Hypothalamus (tissue), 51 donors: Measurements from ENCODE around the gene TTC17.
"Not testable (repeated sequence)": the region's sequence is repeated elsewhere in the genome, so short reads cannot be mapped to it uniquely, and the experiment has no call there.

Experiments used
- DNase-seq, 51 donors: peaks; one replicate each; lab custom pipeline; 2025; lab: John Stamatoyannopoulos, UW

Gene TTC17

DNA sequence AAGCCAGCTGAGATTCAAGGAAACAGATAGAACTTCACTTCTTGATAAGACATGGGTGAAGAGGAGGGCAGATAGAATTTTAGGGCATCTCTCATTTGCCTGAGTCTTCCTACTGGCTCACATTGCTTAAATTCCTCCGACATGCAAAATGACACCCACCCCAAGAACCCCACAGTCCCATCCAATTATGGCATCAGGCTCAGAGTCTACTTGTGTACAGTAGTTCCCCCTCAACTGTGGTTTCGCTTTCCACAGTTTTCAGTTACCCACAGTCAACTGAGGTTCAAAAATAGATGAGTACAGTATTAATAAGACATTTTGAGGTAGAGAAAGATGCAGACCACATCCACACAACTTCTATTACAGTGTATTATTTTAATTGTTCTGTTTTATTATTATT is 99.8 kb downstream of the TTC17 start:
- no peak for DNase-seq

DNA sequence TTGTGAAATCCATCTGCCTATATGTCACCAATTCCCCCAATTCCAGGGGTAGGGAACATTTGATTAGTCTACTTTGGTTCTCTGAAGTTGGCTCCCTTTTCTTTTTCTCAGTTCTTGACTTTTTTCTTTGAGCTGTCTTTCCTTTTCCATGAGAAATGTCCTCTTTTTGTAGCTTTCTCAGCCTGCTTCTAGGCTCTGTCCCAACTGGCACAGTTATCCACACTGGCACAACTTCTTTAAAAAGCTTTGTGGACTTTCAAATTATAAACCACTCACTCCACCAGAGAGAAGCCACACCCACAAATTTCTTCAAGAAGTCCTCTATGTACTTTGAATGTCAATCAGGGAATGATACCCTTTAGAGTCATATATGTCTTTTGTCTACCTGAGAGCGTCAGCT is 100.5 kb downstream of the TTC17 start:
- peak in 8 of 51 donors; percentile 1 to 15 (median 6) for DNase-seq

DNA sequence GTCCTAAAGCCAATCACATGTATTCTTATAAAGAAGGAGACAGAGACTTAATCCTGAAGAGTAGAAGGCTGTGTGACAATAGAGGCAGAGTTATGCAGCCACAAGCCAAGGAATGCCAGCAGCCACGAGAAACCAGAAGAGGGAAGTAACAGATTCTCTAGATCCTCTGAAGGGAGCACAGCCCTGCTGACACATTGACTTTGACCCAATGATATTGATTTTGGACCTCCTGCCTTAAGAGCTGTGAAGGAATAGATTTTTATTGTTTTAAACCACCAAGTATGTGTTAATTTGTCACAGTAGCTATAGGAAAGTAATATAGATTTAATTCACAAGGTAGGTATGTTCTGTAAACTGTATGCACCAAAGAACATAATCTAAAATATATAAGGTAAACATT is 103.6 kb downstream of the TTC17 start:
- DNase-seq: no peak

DNA sequence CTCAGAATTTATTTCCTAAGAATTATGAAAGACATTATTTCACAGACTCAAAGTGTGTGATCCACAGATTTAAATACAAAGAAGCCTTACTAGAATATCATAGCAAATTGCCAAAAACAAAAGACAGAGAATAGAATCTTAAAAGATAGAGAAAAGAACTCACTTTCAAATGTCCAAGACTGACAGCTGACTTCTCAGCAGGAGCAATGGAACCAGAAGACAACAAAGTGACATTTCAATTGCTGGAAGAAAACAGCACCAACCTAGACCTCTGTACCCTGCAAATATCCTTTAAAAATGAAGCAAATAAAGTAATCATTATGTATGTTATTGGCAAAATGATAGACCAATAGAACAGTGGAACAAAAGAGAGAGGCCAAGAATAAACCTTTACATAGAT is 109.2 kb downstream of the TTC17 start:
- no peak for DNase-seq

DNA sequence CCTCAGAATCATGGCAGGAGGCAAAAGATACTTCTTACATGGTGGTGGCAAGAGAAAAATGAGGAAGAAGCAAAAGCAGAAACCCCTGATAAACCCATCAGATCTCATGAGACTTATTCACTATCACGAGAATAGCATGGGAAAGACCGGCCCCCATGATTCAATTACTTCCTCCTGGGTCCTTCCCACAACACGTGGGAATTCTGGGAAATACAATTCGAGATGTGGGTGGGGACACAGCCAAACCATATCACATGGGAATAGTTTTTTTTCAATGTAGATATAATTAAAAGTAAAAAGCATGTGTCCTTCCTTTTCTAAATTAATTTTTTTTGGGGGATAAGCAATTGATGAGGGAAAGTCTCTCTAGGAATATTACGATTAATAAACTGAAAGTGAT is 118.8 kb downstream of the TTC17 start:
- DNase-seq: not testable (repeated sequence)

DNA sequence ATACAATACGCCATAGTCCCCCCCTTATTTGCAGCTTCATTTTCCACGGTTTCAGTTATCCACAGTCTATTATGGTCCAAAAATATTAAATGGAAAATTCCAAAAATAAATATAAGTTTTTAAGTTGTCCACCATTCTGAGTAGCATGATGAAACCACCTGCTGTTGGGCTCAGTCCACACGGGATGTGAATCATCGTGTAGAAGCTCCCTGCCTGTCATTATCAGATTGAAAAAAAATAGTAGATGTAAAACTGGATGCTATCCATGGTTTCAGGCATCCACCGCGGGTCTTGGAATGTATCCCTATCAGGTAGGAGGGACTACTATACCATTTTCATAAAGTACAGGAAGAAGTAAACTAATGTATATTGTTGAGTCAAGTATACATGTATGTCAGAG is 127.4 kb downstream of the TTC17 start:
- no peak for DNase-seq

DNA sequence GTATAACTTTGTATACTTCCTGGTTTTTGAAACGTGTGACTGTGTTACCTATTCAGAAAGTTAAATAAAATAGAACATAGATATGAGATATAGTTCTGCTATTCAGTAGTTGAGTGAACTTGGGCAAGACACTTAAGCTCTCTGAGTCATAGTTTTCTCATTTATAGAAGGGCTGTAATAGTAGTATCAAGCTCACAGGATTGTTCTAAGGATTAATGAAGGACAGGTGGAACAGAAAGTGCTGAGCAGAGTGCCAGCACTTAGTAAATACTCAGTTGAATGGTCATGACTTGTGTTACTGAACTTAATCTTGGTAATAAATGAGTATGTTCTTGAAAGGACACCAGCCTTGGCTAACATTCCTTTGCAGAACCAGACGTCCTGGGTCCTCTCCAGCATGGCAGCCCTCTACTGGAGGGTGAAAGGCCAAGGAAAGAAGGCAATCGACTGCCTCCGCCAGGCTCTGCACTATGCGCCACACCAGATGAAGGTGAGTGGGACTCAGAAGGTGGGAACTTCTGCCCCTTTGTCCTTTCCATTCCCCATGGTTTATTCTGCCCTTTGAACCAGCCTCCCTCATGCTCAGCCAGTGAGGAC is 131.2 kb downstream of the TTC17 start:
- no peak for DNase-seq

DNA sequence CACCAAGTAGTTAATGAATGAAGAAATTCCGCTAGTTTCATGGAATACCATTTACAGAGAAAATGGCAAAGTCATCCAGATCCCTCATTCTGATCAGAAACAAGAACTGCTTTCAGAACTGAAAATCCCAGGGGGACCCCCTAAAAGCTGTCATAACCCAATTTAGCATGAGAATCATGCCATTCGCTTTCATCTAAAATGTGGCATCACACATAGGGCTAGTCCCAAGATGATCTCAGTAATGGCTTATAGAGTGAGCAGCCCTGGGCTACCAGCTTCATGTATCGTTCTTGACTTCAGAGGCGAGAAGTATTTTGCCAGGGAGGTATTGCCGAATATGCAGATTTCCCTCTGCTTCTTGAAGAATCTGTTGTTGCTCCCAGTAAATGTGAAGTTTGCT is 134.0 kb downstream of the TTC17 start:
- DNase-seq: no peak

DNA sequence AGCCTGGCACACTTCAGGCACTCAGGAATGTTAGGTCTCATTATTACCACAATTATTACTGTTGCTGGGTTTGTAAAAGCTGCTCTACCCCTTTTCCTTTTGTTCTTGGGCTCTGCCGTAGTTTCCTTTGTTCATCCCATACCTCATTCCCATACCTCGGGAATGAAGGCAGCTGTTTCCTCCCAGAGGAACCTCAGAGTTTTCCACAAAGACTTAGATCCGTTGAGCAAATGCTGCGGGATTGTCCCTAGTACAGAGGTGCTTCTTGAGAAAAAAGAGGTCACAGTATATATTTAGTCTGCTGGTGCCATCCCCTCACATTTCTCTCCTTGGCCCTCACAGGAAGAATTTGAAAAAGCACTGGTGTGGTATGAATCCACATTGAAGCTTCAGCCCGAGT is 134.7 kb downstream of the TTC17 start:
- no peak for DNase-seq

DNA sequence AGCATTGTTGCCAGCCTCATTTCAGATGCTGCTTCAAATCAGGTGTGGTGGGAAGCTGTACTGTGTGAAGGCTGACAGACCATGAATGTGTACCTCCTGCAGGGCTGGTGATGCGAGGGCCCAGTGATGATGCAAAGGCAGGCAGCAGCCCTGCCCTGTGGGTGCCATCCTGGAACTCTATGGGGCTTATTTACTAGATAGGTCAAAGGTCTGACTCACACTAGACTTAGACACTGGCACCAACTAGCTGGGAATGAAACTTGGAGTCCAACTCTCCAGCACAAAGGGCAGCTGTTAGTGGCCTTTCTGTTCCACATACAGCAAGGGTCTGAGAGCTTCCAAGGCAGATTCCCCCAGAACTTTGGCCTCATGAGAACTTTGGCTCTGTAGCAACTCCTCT is 138.4 kb downstream of the TTC17 start:
- no peak for DNase-seq

DNA sequence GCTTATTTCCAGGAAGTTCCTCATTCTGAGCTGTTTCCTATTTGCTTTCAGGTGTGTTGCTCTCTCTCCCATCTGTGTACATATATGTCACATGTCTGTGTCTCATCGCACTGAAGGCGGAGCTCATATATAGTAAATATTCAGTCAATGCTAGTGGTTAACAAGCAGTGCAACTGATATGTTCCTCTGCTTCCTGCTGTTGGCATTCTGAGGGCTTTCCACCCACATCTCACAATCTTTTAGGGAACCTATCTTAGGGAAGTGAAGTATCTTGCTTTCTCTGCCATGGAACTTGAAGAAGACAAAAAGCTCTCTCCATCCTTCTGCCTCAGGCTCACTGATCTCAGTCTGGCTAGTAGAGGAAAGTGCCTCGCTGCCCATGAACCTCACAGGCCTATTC is 139.8 kb downstream of the TTC17 start:
- no peak for DNase-seq

DNA sequence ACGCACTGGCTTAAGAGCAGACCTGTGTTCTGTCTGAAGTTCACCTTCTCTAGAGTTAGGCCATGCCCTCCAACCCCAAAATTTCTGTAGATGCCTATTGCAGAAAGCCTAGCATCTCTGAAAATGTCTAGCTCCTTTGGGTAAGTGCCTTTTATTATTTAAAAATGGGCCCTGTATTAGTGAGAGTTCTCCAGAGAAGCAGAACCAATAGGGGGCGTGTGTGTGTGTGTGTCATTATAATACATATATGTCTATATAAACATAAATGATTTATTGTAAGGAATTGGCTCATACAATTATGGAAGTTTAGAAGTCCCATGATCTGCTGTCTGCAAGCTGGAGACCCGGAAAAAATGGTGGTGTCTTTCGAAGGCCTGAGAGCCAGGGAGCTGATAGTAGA is 144.7 kb downstream of the TTC17 start:
- DNase-seq: no peak

DNA sequence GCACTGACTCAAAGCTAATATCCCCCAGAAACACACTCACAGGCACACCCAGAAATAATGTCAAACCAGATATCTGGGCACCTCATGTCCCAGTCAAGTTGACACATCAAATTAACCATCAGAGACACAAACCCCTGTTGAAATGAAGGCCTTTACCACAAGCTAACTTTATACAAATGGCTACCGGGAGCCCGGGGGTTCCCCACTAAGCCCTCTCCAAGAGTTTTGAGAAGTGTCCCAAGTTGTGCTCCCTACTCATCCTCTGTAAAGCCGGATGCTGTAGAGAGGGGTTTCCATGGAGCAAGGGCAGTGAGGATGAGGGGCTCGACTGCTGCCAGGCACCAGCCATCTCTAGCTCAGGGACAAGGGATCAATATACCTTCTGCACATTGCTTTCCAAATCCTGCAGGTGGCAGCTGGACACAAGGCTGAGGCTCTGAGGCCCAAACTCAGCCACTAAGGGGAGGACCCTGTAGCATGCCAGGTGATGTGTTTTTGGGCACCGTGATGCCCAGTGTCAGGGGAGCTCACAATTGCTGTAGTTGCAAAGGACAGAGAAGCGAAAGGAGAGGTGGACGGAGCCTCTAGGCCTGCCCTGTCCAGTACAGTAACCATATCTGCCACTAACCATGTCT is 145.7 kb downstream of the TTC17 start:
- peak in 8 of 51 donors; percentile 3 to 26 (median 6) for DNase-seq

DNA sequence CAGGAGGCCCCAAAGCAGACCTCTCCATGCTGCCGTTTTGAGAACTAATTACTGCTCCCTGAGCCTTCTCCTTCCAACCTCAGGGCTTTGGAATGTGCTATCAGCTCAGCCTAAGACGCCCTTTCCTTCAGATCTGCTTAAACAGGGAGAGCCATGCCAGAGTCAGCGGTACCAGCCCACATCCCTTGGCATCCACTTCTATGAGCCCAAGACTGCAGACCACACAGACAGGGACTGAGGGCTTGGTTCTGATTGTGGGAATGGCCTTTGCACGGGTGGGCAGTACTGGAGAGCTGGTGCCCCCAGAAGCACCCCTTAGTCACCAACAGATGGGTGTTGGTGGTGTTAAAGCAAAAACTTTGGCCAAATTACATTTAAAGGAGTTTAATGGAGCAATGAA is 146.5 kb downstream of the TTC17 start:
- DNase-seq: no peak

DNA sequence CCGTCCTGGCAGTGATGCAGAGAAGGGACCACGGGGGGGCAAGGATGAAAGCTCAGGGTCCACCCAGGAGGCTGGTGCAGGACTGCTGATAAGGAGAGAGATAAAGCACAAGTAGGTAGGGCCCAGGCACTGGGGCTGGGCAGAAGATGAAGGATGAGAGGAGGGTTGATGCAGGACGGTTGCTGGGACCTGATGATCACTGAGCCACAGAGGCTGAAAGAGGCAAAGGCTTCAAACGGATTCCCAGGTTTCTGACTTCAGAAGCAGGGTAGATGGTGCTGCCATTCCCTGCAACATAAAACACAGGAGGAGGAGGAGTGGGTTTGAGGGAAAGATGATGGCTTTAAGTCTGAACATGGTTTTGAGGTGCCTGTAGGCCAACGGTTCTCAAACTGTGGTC is 148.5 kb downstream of the TTC17 start:
- no peak for DNase-seq

DNA sequence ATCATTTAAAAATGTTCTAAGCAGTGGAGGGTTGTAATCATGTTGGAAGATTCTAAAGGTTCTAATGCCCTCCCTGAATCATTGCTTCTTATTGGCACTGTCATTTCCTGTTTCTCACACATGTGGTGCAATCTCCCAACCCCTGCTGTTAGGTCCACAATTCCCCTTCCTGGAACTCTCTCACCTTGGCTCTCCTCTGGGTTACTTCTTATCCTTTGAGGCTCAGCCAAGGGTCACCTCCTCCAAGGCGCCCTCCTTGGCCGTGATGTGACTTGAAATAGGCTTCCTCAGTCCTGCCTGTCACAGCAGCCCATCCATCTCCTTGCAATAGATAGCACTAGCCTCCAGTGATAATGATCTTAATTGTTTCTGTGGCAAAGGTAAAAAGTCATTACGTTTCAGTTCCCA is 149.8 kb downstream of the TTC17 start:
- DNase-seq: no peak

DNA sequence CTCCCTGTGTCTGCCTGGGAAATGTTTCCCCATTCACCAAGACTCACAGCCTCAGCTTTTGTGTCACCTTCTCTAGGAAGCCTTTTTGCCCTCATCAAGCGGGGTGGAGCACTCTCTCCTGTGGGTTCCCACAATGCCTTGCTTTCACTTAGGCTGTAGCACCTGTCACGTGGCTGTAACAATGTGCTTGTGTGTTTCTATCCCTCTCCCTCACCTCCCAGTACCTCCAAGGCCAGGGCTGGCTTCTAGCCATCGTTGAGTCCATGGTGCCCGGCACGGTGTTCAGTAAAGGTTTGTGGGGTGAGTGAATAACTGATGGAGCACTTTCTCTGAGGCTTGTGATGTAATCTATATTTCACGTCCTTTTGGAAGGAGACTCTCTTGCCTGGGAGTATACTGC is 153.2 kb downstream of the TTC17 start:
- DNase-seq: no peak

DNA sequence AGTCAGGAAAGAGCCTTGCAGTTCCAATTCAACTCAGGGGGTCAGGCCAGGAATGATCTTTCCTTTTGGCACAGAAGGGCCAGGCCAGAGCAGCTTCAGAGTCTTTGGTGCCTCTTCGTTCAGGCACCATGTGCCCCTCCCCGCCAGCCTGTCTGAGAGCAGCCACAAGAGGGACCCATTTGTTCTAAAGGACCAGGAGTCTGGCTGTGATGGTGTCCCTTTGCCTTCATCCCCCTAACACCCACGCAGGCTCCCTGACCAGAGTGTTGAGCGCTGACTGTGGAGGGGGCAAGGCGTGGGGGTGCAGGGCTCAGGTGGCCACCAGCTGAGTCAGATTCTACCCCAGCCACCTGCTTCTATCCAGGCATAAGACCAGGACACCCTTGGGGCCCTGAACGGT is 156.4 kb downstream of the TTC17 start:
- peak in 4 of 51 donors; percentile 4 to 18 (median 10) for DNase-seq

DNA sequence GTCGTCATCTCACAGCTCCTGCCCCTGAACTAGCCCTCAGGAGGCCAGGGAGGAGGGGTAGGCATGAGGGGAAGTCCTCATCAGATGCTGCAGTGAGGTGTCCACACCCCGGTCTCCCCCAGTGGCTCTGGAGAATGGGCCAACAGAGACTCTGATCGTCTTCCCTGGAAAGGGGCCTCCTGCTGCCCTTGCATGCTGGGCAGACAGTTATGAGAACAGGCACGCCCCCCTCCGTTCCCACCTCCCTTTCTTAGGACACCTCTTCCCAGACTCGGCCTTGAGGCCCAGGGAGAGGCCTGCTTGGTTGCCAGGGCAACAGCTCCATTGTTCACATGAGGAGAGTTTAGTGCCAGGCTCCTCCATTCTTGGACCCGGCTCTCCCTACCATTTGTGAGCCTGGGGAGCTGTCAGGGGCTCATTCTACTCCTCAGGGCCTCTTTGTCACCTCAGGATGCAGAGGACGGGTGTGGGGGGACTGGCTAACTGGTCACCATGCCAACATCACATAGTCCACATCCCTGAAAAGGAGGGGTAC is 157.7 kb downstream of the TTC17 start:
- peak in 8 of 51 donors; percentile 6 to 30 (median 13) for DNase-seq

DNA sequence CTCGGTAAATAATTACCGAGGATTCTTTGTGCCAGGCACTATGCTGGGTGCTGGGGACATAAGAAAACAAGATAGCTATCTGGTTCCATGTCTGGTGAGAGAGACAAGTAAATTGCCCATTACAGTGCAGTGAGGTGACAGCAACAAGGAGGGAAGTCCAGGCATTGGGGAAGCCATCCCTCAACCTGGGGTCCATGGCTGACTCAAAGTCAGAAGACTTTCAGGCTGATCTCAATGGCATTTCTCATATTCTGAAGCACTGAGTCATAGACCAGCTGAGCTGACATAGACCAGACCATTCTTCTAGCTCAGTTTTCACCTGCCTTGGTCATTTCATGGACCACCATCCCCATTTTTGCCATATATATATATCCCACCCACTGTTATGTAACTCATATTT is 158.8 kb downstream of the TTC17 start:
- DNase-seq: no peak

DNA sequence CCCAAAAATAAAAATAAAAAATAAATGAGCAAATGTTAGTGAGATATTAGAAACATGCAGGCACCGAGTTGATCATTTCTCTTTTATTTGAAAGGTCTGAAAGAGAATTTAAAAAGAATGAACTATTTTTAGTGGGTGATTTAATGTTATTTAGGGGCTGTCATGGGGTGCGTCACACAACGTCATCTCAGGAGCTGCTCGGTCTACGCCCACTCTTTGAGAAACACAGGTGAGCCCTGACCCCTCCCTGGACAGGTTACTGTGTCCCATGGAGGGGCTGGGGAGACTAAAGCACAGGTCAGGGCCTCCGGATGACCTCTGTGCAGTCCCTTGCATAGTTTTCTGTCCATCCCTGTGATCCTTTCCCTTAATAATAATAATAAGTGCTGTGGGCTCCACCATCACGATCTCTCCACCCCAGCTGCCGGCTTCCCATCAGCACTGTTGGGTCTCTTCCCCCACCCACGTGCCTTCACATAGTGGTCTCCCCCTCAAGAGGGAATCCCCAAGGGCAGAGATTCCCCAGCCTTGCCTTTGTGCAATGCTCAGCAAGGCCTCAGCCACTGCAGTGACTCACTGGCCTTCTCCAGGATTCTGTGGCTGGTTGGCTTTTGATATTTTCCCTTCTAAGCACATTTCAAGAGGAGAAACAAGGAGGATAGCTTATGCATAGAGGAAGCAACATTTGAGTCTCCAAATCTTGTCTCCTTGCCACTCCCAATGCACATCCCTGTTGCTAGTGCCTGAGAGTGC is 159.9 kb downstream of the TTC17 start:
- DNase-seq: peak in 1 of 51 donors; percentile 3

DNA sequence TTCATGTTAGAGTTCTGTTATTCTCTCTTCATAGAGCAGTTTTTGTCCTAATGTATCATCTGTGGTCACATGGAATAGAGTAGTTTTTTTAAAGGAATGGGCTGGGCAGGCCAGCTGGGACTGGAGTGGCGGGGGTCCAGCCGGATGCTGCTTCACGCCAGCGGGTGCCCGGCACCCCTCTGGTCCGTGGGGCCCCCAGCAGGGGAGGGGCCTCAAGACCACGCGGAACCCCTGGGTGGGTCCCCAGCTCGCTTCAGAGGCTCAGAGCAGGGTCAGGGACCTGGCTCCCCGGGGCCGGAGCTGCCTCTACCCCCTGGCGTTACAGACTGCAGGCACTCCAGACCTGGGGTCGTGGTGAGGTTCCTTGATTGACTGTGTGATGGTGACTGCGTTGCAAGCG is 162.8 kb downstream of the TTC17 start:
- DNase-seq: no peak
